K562 (cell line): ENCODE measurements around the gene ERN1. TPM values are rescaled to one million over a fixed set of nuclear protein-coding genes. Genes with fewer than 3 reads are reported as not detected.

Experiments
- ATF4 ChIP-seq: fragments of 450-650 bp; formaldehyde crosslinking; IDR thresholded peaks from 2 replicates; pipeline ENCODE4 v1.4.0; 2022; ENCODE audit warnings: mild to moderate bottlenecking, moderate library complexity
- BRD9 ChIP-seq: fragments of 450-650 bp; IDR thresholded peaks from 2 replicates; pipeline ENCODE4 v1.6.1; 2018; ENCODE audit warnings: low read depth; ENCODE audit not compliant: partially characterized antibody
- CAMTA2 ChIP-seq: fragments of 250-450 bp; sonication (Bioruptor Pico); conservative IDR thresholded peaks from 2 replicates; pipeline ENCODE4 v1.5.1; 2022
- CBFA2T3 ChIP-seq: fragments of 450-650 bp; IDR thresholded peaks from 2 replicates; pipeline ENCODE4 v1.6.1; 2017
- COPS2 ChIP-seq: fragments of 450-650 bp; conservative IDR thresholded peaks from 2 replicates; pipeline ENCODE4 v1.6.1; 2016; ENCODE audit warnings: mild to moderate bottlenecking, moderate library complexity
- DLX4 ChIP-seq: fragments of 250-450 bp; sonication (Bioruptor Pico); IDR thresholded peaks from 2 replicates; pipeline ENCODE4 v1.6.1; 2021; ENCODE audit warnings: mild to moderate bottlenecking
- HSF4 ChIP-seq: fragments of 250-450 bp; sonication (Bioruptor Pico); IDR thresholded peaks from 2 replicates; pipeline ENCODE4 v2.1.2; 2022; ENCODE audit warnings: mild to moderate bottlenecking, moderate library complexity, borderline replicate concordance
- MAZ ChIP-seq, 2 experiments: fragments of 450-650 bp in 1 of 2; sonication (generic) in 1 of 2; formaldehyde crosslinking; IDR thresholded peaks in 1 of 2; conservative IDR thresholded peaks in 1 of 2; 2 replicates each; pipeline versions ENCODE4 v1.4.0 to v1.5.0; 2020; ENCODE audit warnings: mild to moderate bottlenecking in 1 of 2, missing genetic modification reagents in 1 of 2
- NFE2L1 ChIP-seq: fragments of 450-650 bp; IDR thresholded peaks from 2 replicates; pipeline ENCODE4 v1.6.1; 2016; ENCODE audit warnings: missing genetic modification characterization, low read depth, mild to moderate bottlenecking, missing compliant biosample characterization, moderate library complexity, borderline replicate concordance
- NR1H2 ChIP-seq: sonication (generic); formaldehyde crosslinking; IDR thresholded peaks from 2 replicates; pipeline ENCODE4 v1.4.0; 2020; ENCODE audit warnings: mild to moderate bottlenecking, missing genetic modification reagents
- NR4A1 ChIP-seq, 2 experiments: fragments of 250-450 bp in 1 of 2; fragments of 450-650 bp in 1 of 2; sonication (Bioruptor Pico) in 1 of 2; IDR thresholded peaks; 2 replicates each; pipeline versions ENCODE4 v1.4.0 to v1.6.1; 2016 to 2020; ENCODE audit warnings: mild to moderate bottlenecking in 2 of 2, missing compliant biosample characterization in 1 of 2, missing genetic modification characterization in 1 of 2, moderate library complexity in 1 of 2
- SREBF1 ChIP-seq: fragments of 150-350 bp; IDR thresholded peaks from 2 replicates; pipeline ENCODE4 v1.6.1; 2014; ENCODE audit warnings: antibody characterized with exemption, low read depth, low read length, borderline replicate concordance
- SRSF7 ChIP-seq: fragments of 200-400 bp; formaldehyde crosslinking; optimal IDR thresholded peaks from 2 replicates; pipeline ENCODE3; 2017; ENCODE audit warnings: mild to moderate bottlenecking, low read depth, low read length
- TEAD2 ChIP-seq: fragments of 450-650 bp; IDR thresholded peaks from 2 replicates; pipeline ENCODE4 v1.6.1; 2016; ENCODE audit warnings: missing genetic modification characterization, control low read depth, missing compliant biosample characterization
- ZFPM2 ChIP-seq: fragments of 250-450 bp; sonication (Bioruptor Pico); IDR thresholded peaks from 2 replicates; pipeline ENCODE4 v1.5.1; 2022; ENCODE audit warnings: mild to moderate bottlenecking
- ZNF224 ChIP-seq: sonication (generic); formaldehyde crosslinking; IDR thresholded peaks from 2 replicates; pipeline ENCODE4 v1.8.0; 2022; ENCODE audit warnings: mild to moderate bottlenecking, missing genetic modification reagents
- ZNF431 ChIP-seq: sonication (generic); formaldehyde crosslinking; IDR thresholded peaks from 2 replicates; pipeline ENCODE4 v1.8.0; 2022; ENCODE audit warnings: mild to moderate bottlenecking, missing genetic modification reagents
- ZNF696 ChIP-seq: fragments of 250-450 bp; sonication (Bioruptor Pico); conservative IDR thresholded peaks from 2 replicates; pipeline ENCODE4 v1.4.0; 2020; ENCODE audit warnings: mild to moderate bottlenecking, moderate library complexity
- ZNF778 ChIP-seq: fragments of 450-650 bp; formaldehyde crosslinking; IDR thresholded peaks from 2 replicates; pipeline ENCODE4 v1.4.0; 2020; ENCODE audit warnings: mild to moderate bottlenecking, moderate library complexity
- ZNF780A ChIP-seq: fragments of 250-450 bp; sonication (Bioruptor Pico); IDR thresholded peaks from 2 replicates; pipeline ENCODE4 v1.5.0; 2021; ENCODE audit warnings: mild to moderate bottlenecking
- polyA plus RNA-seq, 8 experiments: library from polyadenylated mRNA; depleted of rRNA in 4 of 8; stranded (reverse) in 5 of 8; unstranded in 3 of 8; fragments of >200 nt; fragmentation: Nextera tagmentation in 2 of 8; fragmentation: Illumina TruSeq in 1 of 8; extraction: Ambion mirVana in 2 of 8; extraction: Trizol in 1 of 8; gene quantifications; 2 replicates each; pipeline versions ENCODE4 v1.2.1 to v1.2.3, GENCODE V29; 2011 to 2014; ENCODE audit warnings: inconsistent platforms in 1 of 8, missing spikeins in 1 of 8
- total RNA-seq, 7 experiments: library from RNA; depleted of rRNA in 6 of 7; stranded (reverse); fragments of >200 nt in 6 of 7; fragmentation: Illumina TruSeq in 2 of 7; extraction: Trizol in 2 of 7; gene quantifications; 2 replicates each; pipeline versions ENCODE4 v1.2.1 to v1.2.3, GENCODE V29; 2011 to 2021; ENCODE audit warnings: low replicate concordance in 1 of 7
- TF ChIP-seq, protein P1 (sequence below): sonication (generic); formaldehyde crosslinking; IDR thresholded peaks from 2 replicates; pipeline ENCODE4 v1.8.0; 2023; ENCODE audit warnings: mild to moderate bottlenecking, missing genetic modification reagents
- TF ChIP-seq, protein P2 (sequence below): fragments of 250-450 bp; sonication (Bioruptor Pico); IDR thresholded peaks from 2 replicates; pipeline ENCODE4 v1.8.0; 2022; ENCODE audit warnings: inconsistent platforms, mild to moderate bottlenecking, moderate library complexity, borderline replicate concordance

The ERN1 gene
- total and polyA plus RNA-seq, 9 of the 15 experiments (the other 6 are each of a cell fraction or from before 2014, with no cell fraction given), result 2.1 to 22.5 (median 7.3) TPM

DNA sequence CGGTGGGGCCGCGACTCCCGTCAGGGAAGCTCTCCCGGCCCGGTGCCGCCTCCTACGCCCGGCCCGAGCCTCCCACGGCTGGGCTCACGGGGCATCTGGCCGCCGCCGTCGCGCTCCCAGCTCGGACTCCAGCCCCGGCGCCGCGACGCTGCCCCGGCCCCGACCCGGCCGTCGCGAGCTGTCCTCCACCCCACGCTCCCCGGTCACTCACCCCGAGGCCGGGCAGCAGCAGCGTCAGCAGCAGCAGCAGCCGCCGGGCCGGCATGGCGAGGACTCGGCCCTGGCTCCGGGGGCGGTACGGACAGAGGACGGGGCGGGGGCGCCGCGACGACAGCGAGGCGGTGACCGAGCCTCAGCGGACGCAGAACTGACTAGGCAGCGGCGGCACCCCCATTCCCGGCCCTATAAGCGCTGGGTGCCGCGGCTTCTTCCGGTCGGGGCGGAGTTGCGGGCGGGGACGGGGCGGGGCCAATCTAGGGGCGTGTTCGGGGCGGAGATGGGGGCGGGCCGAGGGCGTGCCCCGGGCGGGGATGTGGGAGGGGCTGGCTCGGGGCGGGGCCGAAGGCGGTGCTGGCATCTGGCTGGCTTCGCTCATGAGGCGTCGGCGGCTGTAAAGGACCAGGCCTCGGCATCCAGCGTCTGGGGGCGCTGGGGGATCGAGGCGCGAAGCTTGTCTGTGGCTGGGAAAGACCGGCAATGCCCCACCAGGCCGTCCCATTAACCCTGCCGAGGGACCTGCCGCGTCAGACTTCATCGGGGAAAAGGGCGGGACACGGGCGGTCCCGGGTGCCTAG, at the start of gene ERN1 (continued):
- TF ChIP-seq, protein P1, sequence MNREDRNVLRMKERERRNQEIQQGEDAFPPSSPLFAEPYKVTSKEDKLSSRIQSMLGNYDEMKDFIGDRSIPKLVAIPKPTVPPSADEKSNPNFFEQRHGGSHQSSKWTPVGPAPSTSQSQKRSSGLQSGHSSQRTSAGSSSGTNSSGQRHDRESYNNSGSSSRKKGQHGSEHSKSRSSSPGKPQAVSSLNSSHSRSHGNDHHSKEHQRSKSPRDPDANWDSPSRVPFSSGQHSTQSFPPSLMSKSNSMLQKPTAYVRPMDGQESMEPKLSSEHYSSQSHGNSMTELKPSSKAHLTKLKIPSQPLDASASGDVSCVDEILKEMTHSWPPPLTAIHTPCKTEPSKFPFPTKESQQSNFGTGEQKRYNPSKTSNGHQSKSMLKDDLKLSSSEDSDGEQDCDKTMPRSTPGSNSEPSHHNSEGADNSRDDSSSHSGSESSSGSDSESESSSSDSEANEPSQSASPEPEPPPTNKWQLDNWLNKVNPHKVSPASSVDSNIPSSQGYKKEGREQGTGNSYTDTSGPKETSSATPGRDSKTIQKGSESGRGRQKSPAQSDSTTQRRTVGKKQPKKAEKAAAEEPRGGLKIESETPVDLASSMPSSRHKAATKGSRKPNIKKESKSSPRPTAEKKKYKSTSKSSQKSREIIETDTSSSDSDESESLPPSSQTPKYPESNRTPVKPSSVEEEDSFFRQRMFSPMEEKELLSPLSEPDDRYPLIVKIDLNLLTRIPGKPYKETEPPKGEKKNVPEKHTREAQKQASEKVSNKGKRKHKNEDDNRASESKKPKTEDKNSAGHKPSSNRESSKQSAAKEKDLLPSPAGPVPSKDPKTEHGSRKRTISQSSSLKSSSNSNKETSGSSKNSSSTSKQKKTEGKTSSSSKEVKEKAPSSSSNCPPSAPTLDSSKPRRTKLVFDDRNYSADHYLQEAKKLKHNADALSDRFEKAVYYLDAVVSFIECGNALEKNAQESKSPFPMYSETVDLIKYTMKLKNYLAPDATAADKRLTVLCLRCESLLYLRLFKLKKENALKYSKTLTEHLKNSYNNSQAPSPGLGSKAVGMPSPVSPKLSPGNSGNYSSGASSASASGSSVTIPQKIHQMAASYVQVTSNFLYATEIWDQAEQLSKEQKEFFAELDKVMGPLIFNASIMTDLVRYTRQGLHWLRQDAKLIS (CRISPR knock-in tag), result peak; percentile 40; the same call in 1 of the 2 replicates
- TF ChIP-seq ATF4, result peak; percentile 23; the same call in 1 of the 2 replicates
- no peak for TF ChIP-seq DLX4
- TF ChIP-seq ZNF431, result no peak
- no peak for TF ChIP-seq HSF4
- no peak for TF ChIP-seq CBFA2T3
- no peak for TF ChIP-seq TEAD2
- TF ChIP-seq NFE2L1, result no peak
- no peak for TF ChIP-seq BRD9
- TF ChIP-seq, protein P2, sequence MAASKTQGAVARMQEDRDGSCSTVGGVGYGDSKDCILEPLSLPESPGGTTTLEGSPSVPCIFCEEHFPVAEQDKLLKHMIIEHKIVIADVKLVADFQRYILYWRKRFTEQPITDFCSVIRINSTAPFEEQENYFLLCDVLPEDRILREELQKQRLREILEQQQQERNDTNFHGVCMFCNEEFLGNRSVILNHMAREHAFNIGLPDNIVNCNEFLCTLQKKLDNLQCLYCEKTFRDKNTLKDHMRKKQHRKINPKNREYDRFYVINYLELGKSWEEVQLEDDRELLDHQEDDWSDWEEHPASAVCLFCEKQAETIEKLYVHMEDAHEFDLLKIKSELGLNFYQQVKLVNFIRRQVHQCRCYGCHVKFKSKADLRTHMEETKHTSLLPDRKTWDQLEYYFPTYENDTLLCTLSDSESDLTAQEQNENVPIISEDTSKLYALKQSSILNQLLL (CRISPR knock-in tag), result no peak
- TF ChIP-seq NR4A1 (CRISPR knock-in tag; IDR thresholded peaks at IDR 0.05), result peak; percentile 14; the same call in 1 of the 2 replicates
- TF ChIP-seq NR4A1 (tag; IDR thresholded peaks at IDR 0.05), result peak; percentile 56; the same call in 1 of the 2 replicates
- TF ChIP-seq ZNF224 (CRISPR knock-in tag), result no peak
- no peak for TF ChIP-seq CAMTA2 (CRISPR knock-in tag)
- peak; percentile 53 for TF ChIP-seq SRSF7
- 0 out of 2 replicates have a peak, but pooled peaks have one; percentile 23 for TF ChIP-seq NR1H2 (CRISPR knock-in tag)
- TF ChIP-seq ZFPM2 (CRISPR knock-in tag), result no peak
- no peak for TF ChIP-seq ZNF780A
- no peak for TF ChIP-seq ZNF696 (CRISPR knock-in tag)
- no peak for TF ChIP-seq COPS2
- TF ChIP-seq MAZ (CRISPR knock-in tag; conservative IDR thresholded peaks at IDR 0.05 in 1 of 2, IDR thresholded peaks at IDR 0.05 in 1 of 2), result peak; percentile 73 to 94
- TF ChIP-seq SREBF1, result no peak
- no peak for TF ChIP-seq ZNF778
